ENCODE measurements around the gene RDH12. TPM values are rescaled to one million over a fixed set of nuclear protein-coding genes. Genes with fewer than 3 reads are reported as not detected.
A peak's percentile ranks its signal among the peaks of the same experiment; 100 is the strongest.

RDH12 gene
- total and polyA plus RNA-seq, 12 donors: 0.14 TPM; not detected in 11

GRCh38 chr14:67695394-67695949 is 6.2 kb upstream of the RDH12 start, which contains the start of gene RDH11:
Gene RDH11 (minus strand): TSS chr14:67695764. CDS start chr14:67695703, 61 bp downstream.
- Histone ChIP-seq H3K4me3 (peak within 1 kb of the TSS; percentile 42 to 93 (median 85)), H3K36me3 (peaks cover 0 to 27% (median 6%) of the 10 kb centered on the region in 9 donors), H3K9me3 (no peaks in the 10 kb centered on the region), H3K4me1 (peaks cover 0 to 22% (median 4%) of the 10 kb centered on the region in 9 donors), H3K27me3 (no peaks in the 10 kb centered on the region), H3K27ac (peak within 1 kb of the TSS in 9 of 10 donors; percentile 42 to 83 (median 75))
- TF ChIP-seq CTCF (IDR thresholded peaks at IDR 0.05): no peak
- DNase-seq (peak; percentile 73 to 86), ATAC-seq (peak; percentile 97 to 99 (median 99))
- intact Hi-C loops (cut with DNase I): loop anchor here in 2 of 10 donors (2.0 to 5.0 kb wide), 3 partner anchors 21 to 113 kb away; partner anchors contain the start of genes ARG2 (in 1 of the 2) and VTI1B (in 1 of the 2)
- 0% methylated on average over 25 of the region's 25 CpGs for WGBS, 2 donors

GRCh38 chr14:67697006-67697405 is 4.7 kb upstream of the RDH12 start:
- H3K9me3 ChIP-seq: no peaks in the 10 kb centered on the region

GRCh38 chr14:67698179-67698578 is 3.5 kb upstream of the RDH12 start:
- Histone ChIP-seq H3K27me3 (no peaks in the 10 kb centered on the region), H3K9me3 (no peaks in the 10 kb centered on the region), H3K36me3 (no peaks in the 10 kb centered on the region), H3K4me3 (no peak overlapping the region), H3K4me1 (peaks cover 0 to 20% (median 4%) of the 10 kb centered on the region in 9 donors), H3K27ac (no peak overlapping the region)
- WGBS, 2 donors: 66 to 81% methylated on average over 1 of the region's 1 CpG
- ATAC-seq (no peak), DNase-seq (no peak)
- TF ChIP-seq CTCF (IDR thresholded peaks at IDR 0.05): no peak
- intact Hi-C loops (cut with DNase I): loop anchor here in 2 of 10 donors (5.0 kb wide), 2 partner anchors 81 to 116 kb away; partner anchors contain the start of gene ARG2 (in 1 of the 2)

More at GRCh38 chr14:67697006-67697405, 4.7 kb upstream of the RDH12 start:
- Histone ChIP-seq H3K27me3 (no peaks in the 10 kb centered on the region), H3K4me3 (no peak overlapping the region), H3K4me1 (peaks cover 0 to 22% (median 4%) of the 10 kb centered on the region in 9 donors), H3K36me3 (peaks cover 0 to 11% (median 4%) of the 10 kb centered on the region in 9 donors), H3K27ac (no peak overlapping the region)
- no peak for DNase-seq
- intact Hi-C loops (cut with DNase I): loop anchor here in 2 of 10 donors (5.0 kb wide), 2 partner anchors 80 to 115 kb away; partner anchors contain the start of gene ARG2 (in 1 of the 2)
- no peak for TF ChIP-seq CTCF (IDR thresholded peaks at IDR 0.05)
- WGBS, 2 donors: 91 to 92% methylated on average over 4 of the region's 4 CpGs
- no peak for ATAC-seq

GRCh38 chr14:67703997-67704396 is 2.3 kb downstream of the RDH12 start:
- ATAC-seq: no peak

More at GRCh38 chr14:67703997-67704396, 2.3 kb downstream of the RDH12 start:
- Histone ChIP-seq H3K9me3 (peaks cover 0 to 14% (median 0%) of the 10 kb centered on the region in 11 donors), H3K27ac (no peak overlapping the region), H3K36me3 (no peaks in the 10 kb centered on the region), H3K4me3 (no peak overlapping the region), H3K4me1 (peaks cover 0 to 4% (median 0%) of the 10 kb centered on the region in 9 donors), H3K27me3 (no peaks in the 10 kb centered on the region)
- no peak for DNase-seq
- TF ChIP-seq CTCF (IDR thresholded peaks at IDR 0.05): no peak
- intact Hi-C loops (cut with DNase I): loop anchor here (1.0 to 10.0 kb wide), 14 partner anchors 85 to 279 kb away; partner anchors contain the start of gene ARG2 (in 7 of the 10)
- WGBS, 2 donors: 50 to 54% methylated on average over 3 of the region's 3 CpGs
